HEK293 (cell line): ENCODE measurements around the gene TPP1.

ENCODE experiments used
- BCL11A ChIP-seq: fragments of 450-650 bp; formaldehyde crosslinking; IDR thresholded peaks from 2 replicates; pipeline ENCODE4 v1.5.1; 2016; ENCODE audit warnings: low read depth, missing biosample characterization, missing genetic modification characterization
- CTCF ChIP-seq: fragments of 450-650 bp; formaldehyde crosslinking; IDR thresholded peaks from 2 replicates; pipeline ENCODE4 v1.5.1; 2016; ENCODE audit warnings: missing biosample characterization, missing genetic modification characterization
- HIC1 ChIP-seq: fragments of 450-650 bp; formaldehyde crosslinking; IDR thresholded peaks from 2 replicates; pipeline ENCODE4 v1.5.1; 2016; ENCODE audit warnings: missing biosample characterization, missing genetic modification characterization
- KLF9 ChIP-seq: fragments of 450-650 bp; formaldehyde crosslinking; IDR thresholded peaks from 2 replicates; pipeline ENCODE4 v1.5.1; 2016; ENCODE audit warnings: missing biosample characterization, missing genetic modification characterization, low read depth
- TCF7L2 ChIP-seq: IDR thresholded peaks from 2 replicates; pipeline ENCODE4 v1.6.1; 2011; ENCODE audit warnings: low read depth, mild to moderate bottlenecking, inconsistent platforms, low read length, moderate library complexity, borderline replicate concordance
- YY1 ChIP-seq: fragments of 450-650 bp; formaldehyde crosslinking; IDR thresholded peaks from 2 replicates; pipeline ENCODE4 v1.5.1; 2018; ENCODE audit warnings: missing biosample characterization, missing genetic modification characterization
- ZBTB7A ChIP-seq: fragments of 450-650 bp; formaldehyde crosslinking; IDR thresholded peaks from 2 replicates; pipeline ENCODE4 v1.5.1; 2016; ENCODE audit warnings: low read depth, missing biosample characterization, missing genetic modification characterization
- ZNF10 ChIP-seq: fragments of 450-650 bp; formaldehyde crosslinking; IDR thresholded peaks from 2 replicates; pipeline ENCODE4 v1.5.1; 2017; ENCODE audit warnings: missing biosample characterization, missing genetic modification characterization
- ZNF112 ChIP-seq: fragments of 450-650 bp; formaldehyde crosslinking; IDR thresholded peaks from 2 replicates; pipeline ENCODE4 v1.5.0; 2017; ENCODE audit warnings: missing biosample characterization, missing genetic modification characterization
- ZNF362 ChIP-seq: fragments of 450-650 bp; formaldehyde crosslinking; IDR thresholded peaks from 2 replicates; pipeline ENCODE4 v1.5.1; 2016; ENCODE audit warnings: missing biosample characterization, missing genetic modification characterization
- ZNF561 ChIP-seq: fragments of 450-650 bp; IDR thresholded peaks from 2 replicates; pipeline ENCODE4 v1.5.1; 2018; ENCODE audit warnings: missing biosample characterization, missing genetic modification characterization, borderline replicate concordance
- ZNF692 ChIP-seq: fragments of 450-650 bp; formaldehyde crosslinking; IDR thresholded peaks from 2 replicates; pipeline ENCODE4 v1.5.1; 2016; ENCODE audit warnings: missing biosample characterization, missing genetic modification characterization

GRCh38 chr11:6647836-6648235 lies 28.6 kb upstream of the TPP1 start:
- TF ChIP-seq ZNF561 (tag by site-specific recombination) (no peak), ZNF692 (no peak), KLF9 (tag by site-specific recombination) (no peak), ZBTB7A (tag by site-specific recombination) (no peak), TCF7L2 (no peak), BCL11A (tag by site-specific recombination) (no peak), ZNF112 (tag by site-specific recombination) (no peak), YY1 (tag by site-specific recombination) (no peak), CTCF (tag by site-specific recombination) (no peak), ZNF362 (no peak), HIC1 (tag by site-specific recombination) (no peak), ZNF10 (tag by site-specific recombination) (no peak)
